Loucy (cell line): ENCODE results near the gene NPAT.

Experiments used
- CTCF ChIP-seq: fragments of 200-600 bp; sonication (generic); conservative IDR thresholded peaks from 2 replicates; pipeline ENCODE4 v1.5.1; 2014; ENCODE audit warnings: mild to moderate bottlenecking, antibody characterized with exemption, low read length
- EZH2phosphoT487 ChIP-seq: fragments of 200-600 bp; IDR thresholded peaks from 2 replicates; pipeline ENCODE4 v1.6.1; 2018; ENCODE audit warnings: antibody characterized with exemption, mild to moderate bottlenecking, moderate library complexity, borderline replicate concordance

GRCh38 chr11:108122166-108122628 lies 100.2 kb downstream of the NPAT start:
- no peak for TF ChIP-seq CTCF
- no peak for TF ChIP-seq EZH2phosphoT487
